Muscle layer of duodenum (tissue), 2 donors: ENCODE results near the gene TTLL11.

Source experiments
- H3K27ac ChIP-seq: one replicate; pipeline ENCODE4 v1.7.0; 2013; ENCODE audit warnings: mild to moderate bottlenecking, low read length
- H3K27me3 ChIP-seq: one replicate; pipeline ENCODE4 v1.7.0; 2013; ENCODE audit warnings: low read depth, mild to moderate bottlenecking, control low read depth, low read length
- H3K36me3 ChIP-seq, 2 donors: one replicate each; pipeline ENCODE4 v1.7.0; 2013; ENCODE audit warnings: low read length in 2 of 2, control low read depth in 1 of 2, mild to moderate bottlenecking in 1 of 2; ENCODE audit not compliant: insufficient read depth in 2 of 2, control insufficient read depth in 1 of 2
- H3K4me1 ChIP-seq, 2 donors: one replicate each; pipeline ENCODE4 v1.7.0; 2013; ENCODE audit warnings: low read length in 2 of 2, mild to moderate bottlenecking in 2 of 2, control low read depth in 1 of 2, moderate library complexity in 1 of 2; ENCODE audit not compliant: insufficient read depth in 2 of 2, control insufficient read depth in 1 of 2
- H3K4me3 ChIP-seq, 2 donors: one replicate each; pipeline ENCODE4 v1.7.0; 2013; ENCODE audit warnings: low read length in 2 of 2, low read depth in 1 of 2, mild to moderate bottlenecking in 1 of 2
- H3K9me3 ChIP-seq, 2 donors: one replicate each; pipeline ENCODE4 v1.7.0; 2013; ENCODE audit warnings: low read length in 2 of 2, control low read depth in 1 of 2, mild to moderate bottlenecking in 1 of 2; ENCODE audit not compliant: control insufficient read depth in 1 of 2
- donor health status: healthy.

TTLL11 gene

GRCh38 chr9:121826711-121827110 lies 266.4 kb downstream of the TTLL11 start:
- Histone ChIP-seq H3K36me3 (peaks cover 0 to 6% of the 10 kb centered on the region in 2 donors), H3K4me3 (no peak overlapping the region), H3K27ac (no peak overlapping the region), H3K27me3 (no peaks in the 10 kb centered on the region), H3K4me1 (no peaks in the 10 kb centered on the region), H3K9me3 (no peaks in the 10 kb centered on the region)

- Histone ChIP-seq H3K4me1 (no peaks in the 10 kb centered on the region), H3K9me3 (no peaks in the 10 kb centered on the region), H3K4me3 (no peak overlapping the region), H3K27ac (no peak overlapping the region), H3K27me3 (no peaks in the 10 kb centered on the region), H3K36me3 (peaks cover 0 to 6% of the 10 kb centered on the region in 2 donors)
These were observed 267.9 kb downstream of the TTLL11 start for GRCh38 chr9:121825031-121825691.

- no peak overlapping the region for H3K4me3 ChIP-seq
- H3K27me3 ChIP-seq, result no peaks in the 10 kb centered on the region
- H3K27ac ChIP-seq, result no peak overlapping the region
- H3K9me3 ChIP-seq, result no peaks in the 10 kb centered on the region
- H3K36me3 ChIP-seq, result peaks cover 0 to 6% of the 10 kb centered on the region in 2 donors
- no peaks in the 10 kb centered on the region for H3K4me1 ChIP-seq
These were observed 268.5 kb downstream of the TTLL11 start for GRCh38 chr9:121824651-121825030.

GRCh38 chr9:121823451-121824169 lies 269.5 kb downstream of the TTLL11 start:
- Histone ChIP-seq H3K27me3 (no peaks in the 10 kb centered on the region), H3K4me3 (no peak overlapping the region), H3K36me3 (peaks cover 0 to 6% of the 10 kb centered on the region in 2 donors), H3K9me3 (no peaks in the 10 kb centered on the region), H3K4me1 (peaks cover 0 to 3% of the 10 kb centered on the region in 2 donors), H3K27ac (no peak overlapping the region)

GRCh38 chr9:121822093-121823085 lies 270.7 kb downstream of the TTLL11 start:
- H3K27me3 ChIP-seq, result no peaks in the 10 kb centered on the region
- H3K27ac ChIP-seq, result no peak overlapping the region
- H3K36me3 ChIP-seq, result peaks cover 0 to 6% of the 10 kb centered on the region in 2 donors
- no peaks in the 10 kb centered on the region for H3K9me3 ChIP-seq
- H3K4me1 ChIP-seq, result peaks cover 0 to 3% of the 10 kb centered on the region in 2 donors
- H3K4me3 ChIP-seq, result no peak overlapping the region

- Histone ChIP-seq H3K27me3 (no peaks in the 10 kb centered on the region), H3K4me3 (no peak overlapping the region), H3K9me3 (no peaks in the 10 kb centered on the region), H3K4me1 (peaks cover 0 to 3% of the 10 kb centered on the region in 2 donors), H3K27ac (no peak overlapping the region), H3K36me3 (peaks cover 0 to 6% of the 10 kb centered on the region in 2 donors)
These were observed 271.8 kb downstream of the TTLL11 start for GRCh38 chr9:121821326-121821725.

- Histone ChIP-seq H3K4me3 (no peak overlapping the region), H3K36me3 (peaks cover 0 to 6% of the 10 kb centered on the region in 2 donors), H3K9me3 (no peaks in the 10 kb centered on the region), H3K27me3 (no peaks in the 10 kb centered on the region), H3K27ac (no peak overlapping the region), H3K4me1 (peaks cover 0 to 3% of the 10 kb centered on the region in 2 donors)
These were observed 272.7 kb downstream of the TTLL11 start for GRCh38 chr9:121820286-121821005.

- peaks cover 0 to 6% of the 10 kb centered on the region in 2 donors for H3K36me3 ChIP-seq
- no peaks in the 10 kb centered on the region for H3K9me3 ChIP-seq
- no peak overlapping the region for H3K4me3 ChIP-seq
- H3K27ac ChIP-seq, result no peak overlapping the region
- H3K4me1 ChIP-seq, result peaks cover 0 to 3% of the 10 kb centered on the region in 2 donors
- no peaks in the 10 kb centered on the region for H3K27me3 ChIP-seq
These were observed 273.5 kb downstream of the TTLL11 start for GRCh38 chr9:121819428-121820231.

- Histone ChIP-seq H3K9me3 (no peaks in the 10 kb centered on the region), H3K4me3 (no peak overlapping the region), H3K27ac (no peak overlapping the region), H3K27me3 (no peaks in the 10 kb centered on the region), H3K4me1 (peaks cover 0 to 3% of the 10 kb centered on the region in 2 donors), H3K36me3 (peaks cover 0 to 6% of the 10 kb centered on the region in 2 donors)
These were observed 274.2 kb downstream of the TTLL11 start for GRCh38 chr9:121818841-121819427.
